HG03039 (cell line): ENCODE results near the gene ZNF837.

Experiments used
- ATAC-seq: cut with Tn5 transposase; IDR thresholded peaks from one replicate; pipeline ENCODE4 v1.9.1; 2021; ENCODE audit warnings: mild to moderate bottlenecking, moderate library complexity; ENCODE audit not compliant: unreplicated experiment

Gene ZNF837

GRCh38 chr19:58372311-58373133, 8.3 kb downstream of the ZNF837 start:
- no peak for ATAC-seq

- ATAC-seq = no peak
Observed at GRCh38 chr19:58368561-58369360, 12.1 kb downstream of the ZNF837 start.

- no peak for ATAC-seq
Observed at GRCh38 chr19:58367698-58368454, 13.0 kb downstream of the ZNF837 start.

- ATAC-seq = no peak
Observed at GRCh38 chr19:58366585-58367430, 14.0 kb downstream of the ZNF837 start.

GRCh38 chr19:58364146-58364545, 16.7 kb downstream of the ZNF837 start:
- no peak for ATAC-seq

- peak; percentile 86 for ATAC-seq
Observed at GRCh38 chr19:58362272-58362994, 18.4 kb downstream of the ZNF837 start, which contains the start of gene ZNF497. Gene ZNF497, minus strand, starts transcription at chr19:58362751. Its CDS starts 5,116 bp downstream, at chr19:58357635.

- ATAC-seq = no peak
Observed at GRCh38 chr19:58361900-58362271, 18.9 kb downstream of the ZNF837 start.

GRCh38 chr19:58357481-58358145, 23.2 kb downstream of the ZNF837 start:
- no peak for ATAC-seq

GRCh38 chr19:58356766-58357480, 23.9 kb downstream of the ZNF837 start:
- no peak for ATAC-seq

- no peak for ATAC-seq
Observed at GRCh38 chr19:58355908-58356765, 24.7 kb downstream of the ZNF837 start.

GRCh38 chr19:58355215-58355796, 25.5 kb downstream of the ZNF837 start:
- ATAC-seq = no peak

GRCh38 chr19:58354478-58355030, 26.3 kb downstream of the ZNF837 start:
- no peak for ATAC-seq

- ATAC-seq = no peak
Observed at GRCh38 chr19:58353717-58354477, 26.9 kb downstream of the ZNF837 start.

- no peak for ATAC-seq
Observed at GRCh38 chr19:58352760-58353671, 27.8 kb downstream of the ZNF837 start, which contains the start of gene A1BG. Gene A1BG, minus strand, starts transcription at chr19:58353492. Its CDS starts 55 bp downstream, at chr19:58353437.
